ENCODE results near the gene LIN37. TPM values are rescaled to one million over a fixed set of nuclear protein-coding genes. Genes with fewer than 3 reads are reported as not detected.

Gene LIN37
- total RNA-seq, 2 experiments from 2014 or later = 18.3 to 22.4 TPM

- DNase-seq = no peak
- H3K27ac Mint-ChIP-seq = peak overlapping the region; percentile 94
- peaks cover 11% of the 10 kb centered on the region for H3K36me3 Mint-ChIP-seq
- no peaks in the 10 kb centered on the region for H3K27me3 Mint-ChIP-seq
- no peak for ATAC-seq (ENCODE audit: low read depth)
- peaks cover 61% of the 10 kb centered on the region for H3K4me1 Mint-ChIP-seq
- peak overlapping the region; percentile 97 for H3K4me3 Mint-ChIP-seq
- POLR2A ChIA-PET = interaction anchor here (1.0 to 6.6 kb wide), 4 partner anchors 13 to 33 kb away, joined by 3 to 75 read pairs (median 33); partner anchors contain the start of gene LIN37
- no peaks in the 10 kb centered on the region for H3K9me3 Mint-ChIP-seq
These were observed 33.0 kb upstream of the LIN37 start for GRCh38 chr19:35715355-35715809.

- no peak for ATAC-seq (ENCODE audit: low read depth)
- no peaks in the 10 kb centered on the region for H3K9me3 Mint-ChIP-seq
These were observed 32.2 kb upstream of the LIN37 start for GRCh38 chr19:35715981-35716800.

GRCh38 chr19:35716801-35717664 is 31.3 kb upstream of the LIN37 start:
- Mint-ChIP-seq H3K27me3 (no peaks in the 10 kb centered on the region), H3K4me1 (peaks cover 49% of the 10 kb centered on the region), H3K4me3 (peak overlapping the region; percentile 97), H3K9me3 (no peaks in the 10 kb centered on the region), H3K36me3 (peaks cover 13% of the 10 kb centered on the region), H3K27ac (peak overlapping the region; percentile 94)
- peak; percentile 71 for ATAC-seq (ENCODE audit: low read depth)
- peak; percentile 87 for DNase-seq
- POLR2A ChIA-PET = interaction anchor here (1.0 to 6.6 kb wide), 4 partner anchors 15 to 24 kb away, joined by 3 to 75 read pairs (median 46); partner anchors contain the start of gene IGFLR1

More at GRCh38 chr19:35715981-35716800, 32.2 kb upstream of the LIN37 start:
- DNase-seq = peak; percentile 58
- Mint-ChIP-seq H3K4me3 (peak overlapping the region; percentile 97), H3K36me3 (peaks cover 13% of the 10 kb centered on the region), H3K27me3 (no peaks in the 10 kb centered on the region), H3K27ac (peak overlapping the region; percentile 94), H3K4me1 (peaks cover 54% of the 10 kb centered on the region)
- POLR2A ChIA-PET = interaction anchor here (1.2 to 6.6 kb wide), 3 partner anchors 14 to 32 kb away, joined by 3 to 75 read pairs (median 61); partner anchors contain the start of gene LIN37

GRCh38 chr19:35717665-35718344 is 30.6 kb upstream of the LIN37 start, which contains the start of gene KMT2B:
KMT2B (plus strand) TSS chr19:35718003; CDS start chr19:35718019, 16 bp downstream.
- DNase-seq (peak; percentile 96), ATAC-seq (ENCODE audit: low read depth) (peak; percentile 0)
- H3K9me3 Mint-ChIP-seq = no peaks in the 10 kb centered on the region
- POLR2A ChIA-PET = interaction anchor here (0.5 to 3.3 kb wide), 15 partner anchors 9 to 509 kb away, joined by 3 to 32 read pairs (median 5); partner anchors contain the start of genes HSPB6, IGFLR1, KIRREL2 and LIN37
- peak within 1 kb of the TSS; percentile 94 for H3K27ac Mint-ChIP-seq
- H3K4me1 Mint-ChIP-seq = peaks cover 41% of the 10 kb centered on the region
- H3K36me3 Mint-ChIP-seq = peaks cover 15% of the 10 kb centered on the region
- H3K4me3 Mint-ChIP-seq = peak within 1 kb of the TSS; percentile 97
- no peaks in the 10 kb centered on the region for H3K27me3 Mint-ChIP-seq

- peak; percentile 75 for DNase-seq
- no peaks in the 10 kb centered on the region for H3K9me3 Mint-ChIP-seq
- H3K27ac Mint-ChIP-seq = peak overlapping the region; percentile 92
- peak; percentile 1 for ATAC-seq (ENCODE audit: low read depth)
- peaks cover 37% of the 10 kb centered on the region for H3K4me1 Mint-ChIP-seq
- peaks cover 18% of the 10 kb centered on the region for H3K36me3 Mint-ChIP-seq
- POLR2A ChIA-PET = interaction anchor here (0.5 to 3.3 kb wide), 19 partner anchors 9 to 510 kb away, joined by 3 to 32 read pairs (median 5); partner anchors contain the start of genes COX6B1, HAUS5, HSPB6 and IGFLR1
- no peaks in the 10 kb centered on the region for H3K27me3 Mint-ChIP-seq
- peak overlapping the region; percentile 97 for H3K4me3 Mint-ChIP-seq
These were observed 29.9 kb upstream of the LIN37 start for GRCh38 chr19:35718345-35719041.

GRCh38 chr19:35719402-35720162 is 28.8 kb upstream of the LIN37 start:
- no peaks in the 10 kb centered on the region for H3K27me3 Mint-ChIP-seq
- ATAC-seq (ENCODE audit: low read depth) (no peak), DNase-seq (no peak)
- H3K27ac Mint-ChIP-seq = peak overlapping the region; percentile 92
- peaks cover 15% of the 10 kb centered on the region for H3K36me3 Mint-ChIP-seq
- POLR2A ChIA-PET = interaction anchor here (0.5 to 3.3 kb wide), 11 partner anchors 17 to 363 kb away, joined by 3 to 32 read pairs (median 7); partner anchors contain the start of genes COX6B1, HAUS5, HSPB6 and IGFLR1
- H3K4me3 Mint-ChIP-seq = peak overlapping the region; percentile 97
- no peaks in the 10 kb centered on the region for H3K9me3 Mint-ChIP-seq
- peaks cover 26% of the 10 kb centered on the region for H3K4me1 Mint-ChIP-seq

- POLR2A ChIA-PET = interaction anchor here (3.3 kb wide), 1 partner anchor 21 kb away, joined by 32 read pairs; the partner anchor contains the start of gene IGFLR1
- peak overlapping the region; percentile 49 for H3K4me3 Mint-ChIP-seq
- peaks cover 15% of the 10 kb centered on the region for H3K36me3 Mint-ChIP-seq
- peaks cover 21% of the 10 kb centered on the region for H3K4me1 Mint-ChIP-seq
- DNase-seq (no peak), ATAC-seq (ENCODE audit: low read depth) (no peak)
- H3K27me3 Mint-ChIP-seq = no peaks in the 10 kb centered on the region
- H3K27ac Mint-ChIP-seq = no peak overlapping the region
- H3K9me3 Mint-ChIP-seq = no peaks in the 10 kb centered on the region
These were observed 28.2 kb upstream of the LIN37 start for GRCh38 chr19:35720163-35720524.

- Mint-ChIP-seq H3K9me3 (no peaks in the 10 kb centered on the region), H3K4me3 (no peak overlapping the region), H3K36me3 (peaks cover 15% of the 10 kb centered on the region), H3K4me1 (peaks cover 21% of the 10 kb centered on the region), H3K27me3 (no peaks in the 10 kb centered on the region), H3K27ac (no peak overlapping the region)
- POLR2A ChIA-PET = interaction anchor here (0.8 to 3.3 kb wide), 2 partner anchors 20 to 25 kb away, joined by 4 to 32 read pairs; partner anchors contain the start of genes IGFLR1, PSENEN and U2AF1L4
- DNase-seq (no peak), ATAC-seq (ENCODE audit: low read depth) (no peak)
These were observed 27.7 kb upstream of the LIN37 start for GRCh38 chr19:35720648-35721047.

- POLR2A ChIA-PET = interaction anchor here (0.8 kb wide), 1 partner anchor 24 kb away, joined by 4 read pairs; the partner anchor contains the start of genes PSENEN and U2AF1L4
- no peak for DNase-seq
- H3K27ac Mint-ChIP-seq = peak overlapping the region; percentile 38
- peaks cover 14% of the 10 kb centered on the region for H3K4me1 Mint-ChIP-seq
- no peaks in the 10 kb centered on the region for H3K9me3 Mint-ChIP-seq
- no peak for ATAC-seq (ENCODE audit: low read depth)
- no peaks in the 10 kb centered on the region for H3K27me3 Mint-ChIP-seq
- no peak overlapping the region for H3K4me3 Mint-ChIP-seq
- peaks cover 19% of the 10 kb centered on the region for H3K36me3 Mint-ChIP-seq
These were observed 27.0 kb upstream of the LIN37 start for GRCh38 chr19:35721374-35721773.

- H3K4me3 Mint-ChIP-seq = no peak overlapping the region
These were observed 25.9 kb upstream of the LIN37 start for GRCh38 chr19:35722461-35722860.

GRCh38 chr19:35722897-35723296 is 25.5 kb upstream of the LIN37 start:
- H3K36me3 Mint-ChIP-seq = peaks cover 17% of the 10 kb centered on the region
- H3K4me3 Mint-ChIP-seq = no peak overlapping the region
- no peaks in the 10 kb centered on the region for H3K9me3 Mint-ChIP-seq
- POLR2A ChIA-PET = no interaction called here
- no peak overlapping the region for H3K27ac Mint-ChIP-seq
- DNase-seq (no peak), ATAC-seq (ENCODE audit: low read depth) (no peak)
- no peaks in the 10 kb centered on the region for H3K27me3 Mint-ChIP-seq
- peaks cover 12% of the 10 kb centered on the region for H3K4me1 Mint-ChIP-seq

More at GRCh38 chr19:35722461-35722860, 25.9 kb upstream of the LIN37 start:
- H3K36me3 Mint-ChIP-seq = peaks cover 17% of the 10 kb centered on the region
- POLR2A ChIA-PET = no interaction called here
- H3K27me3 Mint-ChIP-seq = no peaks in the 10 kb centered on the region
- no peak for DNase-seq
- peaks cover 12% of the 10 kb centered on the region for H3K4me1 Mint-ChIP-seq
- ATAC-seq (ENCODE audit: low read depth) = no peak
- no peaks in the 10 kb centered on the region for H3K9me3 Mint-ChIP-seq
- H3K27ac Mint-ChIP-seq = no peak overlapping the region

All from activated naive CD8-positive, alpha-beta T cell treated with anti-CD3 and anti-CD28 coated beads, Interleukin-2, amount 10 ng/mL, durations not matched to agents 7 days and 5 days (primary cell).